ENCODE measurements around the gene CALCOCO1. TPM values are rescaled to one million over a fixed set of nuclear protein-coding genes. Genes with fewer than 3 reads are reported as not detected.

The CALCOCO1 gene
- total and polyA plus RNA-seq, 9 of the 15 experiments (the other 6 are each of a cell fraction or from before 2014, with no cell fraction given) = 1.9 to 31.8 (median 11.0) TPM

DNA sequence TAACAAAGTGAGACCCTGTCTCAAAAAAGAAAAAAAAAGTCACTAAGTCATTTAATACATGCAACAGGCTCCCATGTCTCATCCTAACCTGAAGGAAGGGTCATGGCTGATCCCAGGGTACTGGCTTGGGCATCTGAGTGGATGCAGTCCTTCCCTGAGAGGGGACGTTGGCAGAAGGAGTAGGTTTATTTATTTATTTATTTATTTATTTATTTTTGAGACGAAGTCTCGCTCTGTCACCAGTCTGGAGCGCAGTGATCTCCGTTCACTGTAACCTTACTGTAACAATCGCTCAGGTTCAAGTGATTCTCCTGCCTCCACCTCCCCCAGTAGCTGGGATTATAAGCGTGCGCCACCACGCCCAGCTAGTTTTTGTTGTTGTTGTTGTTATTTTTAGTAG lies 7.2 kb upstream of the CALCOCO1 start:
- no peaks in the 10 kb centered on the region for H3K36me3 ChIP-seq (ENCODE audit: control insufficient read depth, insufficient read depth, low read length)
- H4K20me1 ChIP-seq (replicated peaks; ENCODE audit: control insufficient read depth, insufficient read depth, low read length) = peaks cover 12% of the 10 kb centered on the region
- H3K9me1 ChIP-seq (ENCODE audit: control insufficient read depth, insufficient read depth, low read length) = no peaks in the 10 kb centered on the region
- peaks cover 0 to 11% of the 10 kb centered on the region in 2 experiments; a peak in 2 of 5 replicates for H3K4me1 ChIP-seq (replicated peaks in 1 of 2; ENCODE audit: control insufficient read depth in 2 of 2, insufficient read depth in 2 of 2, low read length in 2 of 2)
- FAIRE-seq (no peak), ATAC-seq (no peak), DNase-seq (ENCODE audit: extremely low read depth in 1 of 4, low spot score in 3 of 4) (no peak)
- ChIA-PET CTCF (ENCODE audit: low intra/inter-chr PET ratio) (no interaction called here), POLR2A (interaction anchor here (0.8 to 1.4 kb wide), 2 partner anchors 9 to 425 kb away, joined by 3 to 6 read pairs; no protein-coding TSS in a partner anchor)
- intact Hi-C loops (cut with micrococcal nuclease) = no loop called here
- H2AFZ ChIP-seq (ENCODE audit: low read depth, low read length) = no peak overlapping the region
- TF ChIP-seq RAD51 (IDR thresholded peaks at IDR 0.05; ENCODE audit: borderline replicate concordance, low read depth) (no peak), ZNF143 (CRISPR knock-in tag; IDR thresholded peaks at IDR 0.05) (no peak), SRSF9 (IDR thresholded peaks at IDR 0.05; ENCODE audit: borderline replicate concordance, low read depth, low read length) (no peak), ARID1B (IDR thresholded peaks at IDR 0.05) (no peak), PTTG1 (tag; IDR thresholded peaks at IDR 0.05; ENCODE audit: low read depth) (no peak), RBBP5 (IDR thresholded peaks at IDR 0.05; ENCODE audit: borderline replicate concordance, insufficient read depth, low read length, poor library complexity, severe bottlenecking) (no peak), CBX3 (IDR thresholded peaks at IDR 0.05; ENCODE audit: borderline replicate concordance in 1 of 2, low read length in 2 of 2) (no peak), GATAD2A (IDR thresholded peaks at IDR 0.05) (no peak), PHF20 (IDR thresholded peaks at IDR 0.05; ENCODE audit: partially characterized antibody) (no peak), SMAD4 (CRISPR knock-in tag; conservative IDR thresholded peaks at IDR 0.05) (no peak), ZNF316 (IDR thresholded peaks at IDR 0.05) (no peak), ZNF707 (CRISPR knock-in tag; conservative IDR thresholded peaks at IDR 0.05) (no peak), GTF2A2 (tag; IDR thresholded peaks at IDR 0.05) (no peak), KDM1A (IDR thresholded peaks at IDR 0.05) (no peak), FUS (optimal IDR thresholded peaks at IDR 0.05; ENCODE audit: low read depth, low read length) (no peak)
- TF ChIP-seq, protein P1, sequence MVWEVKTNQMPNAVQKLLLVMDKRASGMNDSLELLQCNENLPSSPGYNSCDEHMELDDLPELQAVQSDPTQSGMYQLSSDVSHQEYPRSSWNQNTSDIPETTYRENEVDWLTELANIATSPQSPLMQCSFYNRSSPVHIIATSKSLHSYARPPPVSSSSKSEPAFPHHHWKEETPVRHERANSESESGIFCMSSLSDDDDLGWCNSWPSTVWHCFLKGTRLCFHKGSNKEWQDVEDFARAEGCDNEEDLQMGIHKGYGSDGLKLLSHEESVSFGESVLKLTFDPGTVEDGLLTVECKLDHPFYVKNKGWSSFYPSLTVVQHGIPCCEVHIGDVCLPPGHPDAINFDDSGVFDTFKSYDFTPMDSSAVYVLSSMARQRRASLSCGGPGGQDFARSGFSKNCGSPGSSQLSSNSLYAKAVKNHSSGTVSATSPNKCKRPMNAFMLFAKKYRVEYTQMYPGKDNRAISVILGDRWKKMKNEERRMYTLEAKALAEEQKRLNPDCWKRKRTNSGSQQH (CRISPR knock-in tag; IDR thresholded peaks at IDR 0.05) = no peak
- TF ChIP-seq, protein P2, sequence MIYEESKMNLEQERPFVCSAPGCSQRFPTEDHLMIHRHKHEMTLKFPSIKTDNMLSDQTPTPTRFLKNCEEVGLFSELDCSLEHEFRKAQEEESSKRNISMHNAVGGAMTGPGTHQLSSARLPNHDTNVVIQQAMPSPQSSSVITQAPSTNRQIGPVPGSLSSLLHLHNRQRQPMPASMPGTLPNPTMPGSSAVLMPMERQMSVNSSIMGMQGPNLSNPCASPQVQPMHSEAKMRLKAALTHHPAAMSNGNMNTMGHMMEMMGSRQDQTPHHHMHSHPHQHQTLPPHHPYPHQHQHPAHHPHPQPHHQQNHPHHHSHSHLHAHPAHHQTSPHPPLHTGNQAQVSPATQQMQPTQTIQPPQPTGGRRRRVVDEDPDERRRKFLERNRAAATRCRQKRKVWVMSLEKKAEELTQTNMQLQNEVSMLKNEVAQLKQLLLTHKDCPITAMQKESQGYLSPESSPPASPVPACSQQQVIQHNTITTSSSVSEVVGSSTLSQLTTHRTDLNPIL (CRISPR knock-in tag; IDR thresholded peaks at IDR 0.05) = no peak
- no peak overlapping the region for H3K4me3 ChIP-seq
- no peak overlapping the region for H3K4me2 ChIP-seq (ENCODE audit: insufficient read depth, low read length)
- 7% methylated on average over 9 of the region's 9 CpGs for WGBS (ENCODE audit: insufficient coverage, low coverage, missing lambda C conversion rate)
- no peak overlapping the region for H3K9ac ChIP-seq (ENCODE audit: insufficient read depth in 1 of 2, low read depth in 2 of 2, low read length in 2 of 2)
- no peaks in the 10 kb centered on the region for H3K79me2 ChIP-seq (ENCODE audit: control insufficient read depth, insufficient read depth, low read length)
- no TSS peak for BruUV-seq (replicated peaks)
- in situ Hi-C loops (cut with MboI) = no loop called here
- no peaks in the 10 kb centered on the region for H3K9me3 ChIP-seq (replicated peaks; ENCODE audit: control insufficient read depth, insufficient read depth, low read depth, low read length)
- H3K27ac ChIP-seq (ENCODE audit: extremely low read depth, low read depth, low read length) = no peak overlapping the region
- peaks cover 42 to 45% of the 10 kb centered on the region in 2 experiments for H3K27me3 ChIP-seq (ENCODE audit: control insufficient read depth in 2 of 2, insufficient read depth in 2 of 2, low read length in 2 of 2)
